Keratinocyte (primary cell): Measurements from ENCODE around the gene HMCN2. TPM values are rescaled to one million over a fixed set of nuclear protein-coding genes. Genes with fewer than 3 reads are reported as not detected.

Experiments used
- DNase-seq: peaks from one replicate; pipeline ENCODE4 v3.0.0-alpha.2; 2011; ENCODE audit warnings: low read depth, missing footprints, low spot score
- FAIRE-seq: peaks from 2 replicates; lab custom pipeline; 2011; peaks lifted over from hg19 to GRCh38; lab: Jason Lieb, UNC
- H2AFZ ChIP-seq: 2 replicates; pipeline ENCODE4 v1.6.0; 2012; ENCODE audit warnings: low read length, control low read depth, inconsistent platforms; ENCODE audit not compliant: control insufficient read depth
- H3K27ac ChIP-seq: 2 replicates; pipeline ENCODE4 v1.5.1; 2011; ENCODE audit warnings: low read length; ENCODE audit not compliant: control insufficient read depth, insufficient read depth
- H3K27me3 ChIP-seq: 3 replicates; pipeline ENCODE4 v1.6.0; 2011; ENCODE audit warnings: low read length; ENCODE audit not compliant: control insufficient read depth, insufficient read depth; ENCODE audit errors: extremely low read depth
- H3K36me3 ChIP-seq, 2 experiments: 2 replicates in 1 of 2; 3 replicates in 1 of 2; pipeline ENCODE4 v1.5.1; 2011; ENCODE audit warnings: low read length in 2 of 2, mild to moderate bottlenecking in 1 of 2; ENCODE audit not compliant: control insufficient read depth in 2 of 2, insufficient read depth in 2 of 2; ENCODE audit errors: extremely low read depth in 1 of 2
- H3K4me1 ChIP-seq: 3 replicates; pipeline ENCODE4 v1.5.1; 2011; ENCODE audit warnings: low read length; ENCODE audit not compliant: control insufficient read depth, insufficient read depth; ENCODE audit errors: extremely low read depth
- H3K4me2 ChIP-seq: 3 replicates; pipeline ENCODE4 v1.6.0; 2011; ENCODE audit warnings: low read depth, low read length; ENCODE audit not compliant: control insufficient read depth, insufficient read depth; ENCODE audit errors: extremely low read depth
- H3K4me3 ChIP-seq, 3 experiments: fragments of 200-600 bp in 1 of 3; sonication (generic) in 1 of 3; 2 replicates in 2 of 3; 3 replicates in 1 of 3; pipeline ENCODE4 v1.5.1; 2011 to 2016; ENCODE audit warnings: low read length in 3 of 3, mild to moderate bottlenecking in 3 of 3, control low read depth in 2 of 3, inconsistent platforms in 1 of 3, low read depth in 1 of 3, mixed read lengths in 1 of 3, mixed run types in 1 of 3, moderate library complexity in 1 of 3; ENCODE audit not compliant: control insufficient read depth in 2 of 3, insufficient read depth in 2 of 3; ENCODE audit errors: extremely low read depth in 1 of 3
- H3K79me2 ChIP-seq: 2 replicates; pipeline ENCODE4 v1.6.0; 2012; ENCODE audit warnings: low read length; ENCODE audit not compliant: control insufficient read depth, insufficient read depth
- H3K9ac ChIP-seq: 3 replicates; pipeline ENCODE4 v1.6.0; 2011; ENCODE audit warnings: low read length; ENCODE audit not compliant: control insufficient read depth, insufficient read depth; ENCODE audit errors: extremely low read depth
- H3K9me1 ChIP-seq: 3 replicates; pipeline ENCODE4 v1.6.0; 2011; ENCODE audit warnings: low read length; ENCODE audit not compliant: control insufficient read depth, insufficient read depth; ENCODE audit errors: extremely low read depth
- H3K9me3 ChIP-seq: 2 replicates; pipeline ENCODE4 v1.5.1; 2012; ENCODE audit warnings: low read depth, low read length; ENCODE audit not compliant: control insufficient read depth
- H4K20me1 ChIP-seq: 3 replicates; pipeline ENCODE4 v1.6.0; 2011; ENCODE audit warnings: low read length; ENCODE audit not compliant: control insufficient read depth, insufficient read depth; ENCODE audit errors: extremely low read depth
- CTCF ChIP-seq, 3 experiments: IDR thresholded peaks in 1 of 3; conservative IDR thresholded peaks in 1 of 3; optimal IDR thresholded peaks in 1 of 3; 2 replicates in 2 of 3; 3 replicates in 1 of 3; pipeline versions ENCODE3 to v1.5.1; 2011; ENCODE audit warnings: low read length in 3 of 3, mild to moderate bottlenecking in 3 of 3, moderate library complexity in 2 of 3, control low read depth in 1 of 3, inconsistent platforms in 1 of 3; ENCODE audit not compliant: insufficient read depth in 2 of 3; ENCODE audit errors: extremely low read depth in 1 of 3
- EZH2 ChIP-seq: IDR thresholded peaks from one replicate; pipeline ENCODE4 v1.6.1; 2012; ENCODE audit warnings: inconsistent platforms, mild to moderate bottlenecking, low read length, moderate library complexity
- dilution Hi-C: fragments of 300-500 bp; cut with MboI; formaldehyde crosslinking; loops from one replicate; pipeline ENCODE4 v1.7.0; 2020; ENCODE audit warnings: low sequenced_read_pairs; ENCODE audit not compliant: extremely low pct_ligation_motif_present
- polyA plus RNA-seq, 5 experiments: library from polyadenylated mRNA; depleted of rRNA in 3 of 5; stranded (reverse) in 3 of 5; stranded (forward) in 1 of 5; unstranded in 1 of 5; fragments of >200 nt; gene quantifications; 1 replicate in 1 of 5; 2 replicates in 3 of 5; 3 replicates in 1 of 5; pipeline versions ENCODE4 v1.2.1 to v1.2.3, GENCODE V29; 2011 to 2012; ENCODE audit warnings: missing spikeins in 2 of 5, low read depth in 1 of 5, low replicate concordance in 1 of 5

Gene HMCN2
- polyA plus RNA-seq, 1 donor (not counting 4 experiments of a cell fraction or from before 2014, with no cell fraction given): not detected

- no peak overlapping the region for H3K4me3 ChIP-seq
- H3K79me2 ChIP-seq: no peaks in the 10 kb centered on the region
- H2AFZ ChIP-seq: no peak overlapping the region
- no peaks in the 10 kb centered on the region for H3K36me3 ChIP-seq
- peaks cover 3% of the 10 kb centered on the region for H3K27me3 ChIP-seq
- H3K4me1 ChIP-seq: no peaks in the 10 kb centered on the region
- no peaks in the 10 kb centered on the region for H3K9me3 ChIP-seq
- no peak overlapping the region for H3K27ac ChIP-seq
- H3K9ac ChIP-seq: no peak overlapping the region
- TF ChIP-seq CTCF (optimal IDR thresholded peaks at IDR 0.05 in 1 of 3, IDR thresholded peaks at IDR 0.05 in 1 of 3, conservative IDR thresholded peaks at IDR 0.05 in 1 of 3; ENCODE audit: extremely low read depth in 1 of 3, insufficient read depth in 2 of 3, low read length in 3 of 3) (peak; percentile 48 to 91 (median 91)), EZH2 (no peak)
- H3K4me2 ChIP-seq: no peak overlapping the region
- no peak for DNase-seq
- no peak for FAIRE-seq
- dilution Hi-C loops: no loop called here
- H4K20me1 ChIP-seq: peaks cover 2% of the 10 kb centered on the region
- no peaks in the 10 kb centered on the region for H3K9me1 ChIP-seq
Measured at GRCh38 chr9:130461218-130461630, 195.7 kb downstream of the HMCN2 start.

GRCh38 chr9:130461731-130462130, 196.2 kb downstream of the HMCN2 start:
- Histone ChIP-seq H3K9me3 (no peaks in the 10 kb centered on the region), H3K4me2 (no peak overlapping the region), H3K27me3 (peaks cover 3% of the 10 kb centered on the region), H3K4me1 (no peaks in the 10 kb centered on the region), H2AFZ (no peak overlapping the region), H3K4me3 (no peak overlapping the region), H4K20me1 (peaks cover 2% of the 10 kb centered on the region), H3K79me2 (no peaks in the 10 kb centered on the region), H3K9ac (no peak overlapping the region), H3K36me3 (no peaks in the 10 kb centered on the region), H3K9me1 (no peaks in the 10 kb centered on the region), H3K27ac (no peak overlapping the region)
- dilution Hi-C loops: no loop called here
- FAIRE-seq (no peak), DNase-seq (no peak)
- TF ChIP-seq EZH2 (no peak), CTCF (optimal IDR thresholded peaks at IDR 0.05 in 1 of 3, IDR thresholded peaks at IDR 0.05 in 1 of 3, conservative IDR thresholded peaks at IDR 0.05 in 1 of 3; ENCODE audit: extremely low read depth in 1 of 3, insufficient read depth in 2 of 3, low read length in 3 of 3) (no peak)
